Measurements from ENCODE around the gene SRC. TPM values are rescaled to one million over a fixed set of nuclear protein-coding genes. Genes with fewer than 3 reads are reported as not detected.

Gene SRC
- total RNA-seq, 1 donor from 2014 or later = 49.7 TPM

DNA sequence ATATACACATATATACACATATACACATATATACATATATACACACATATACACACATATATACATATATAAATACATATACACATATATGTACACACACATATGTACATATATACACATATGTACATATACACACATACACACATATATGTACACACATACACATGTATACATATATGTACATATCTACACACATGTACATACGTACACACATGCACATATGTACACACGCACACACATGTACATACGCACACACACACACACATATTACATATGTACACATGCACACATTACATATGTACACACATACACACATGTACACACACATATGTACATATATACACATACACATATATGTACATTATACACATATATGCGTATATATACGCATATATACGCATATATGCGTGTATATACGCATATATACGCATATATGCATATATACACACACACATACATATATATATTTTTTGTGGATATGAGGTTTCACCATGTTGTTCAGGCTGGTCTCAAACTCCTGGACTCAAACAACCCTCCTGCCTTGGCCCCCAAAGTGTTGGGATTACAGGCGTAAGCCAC, 27.2 kb downstream of the SRC start:
- H3K4me3 ChIP-seq (ENCODE audit: low read depth, low read length) = no peak overlapping the region
- TF ChIP-seq CTCF (IDR thresholded peaks at IDR 0.05; ENCODE audit: insufficient read depth, low read length, poor library complexity, severe bottlenecking) = no peak
- H3K27me3 ChIP-seq (ENCODE audit: control insufficient read depth, insufficient read depth, low read length) = no peaks in the 10 kb centered on the region
- no peak for DNase-seq (ENCODE audit: low read depth)
- H3K36me3 ChIP-seq (ENCODE audit: control insufficient read depth, insufficient read depth, low read length) = peaks cover 2% of the 10 kb centered on the region

DNA sequence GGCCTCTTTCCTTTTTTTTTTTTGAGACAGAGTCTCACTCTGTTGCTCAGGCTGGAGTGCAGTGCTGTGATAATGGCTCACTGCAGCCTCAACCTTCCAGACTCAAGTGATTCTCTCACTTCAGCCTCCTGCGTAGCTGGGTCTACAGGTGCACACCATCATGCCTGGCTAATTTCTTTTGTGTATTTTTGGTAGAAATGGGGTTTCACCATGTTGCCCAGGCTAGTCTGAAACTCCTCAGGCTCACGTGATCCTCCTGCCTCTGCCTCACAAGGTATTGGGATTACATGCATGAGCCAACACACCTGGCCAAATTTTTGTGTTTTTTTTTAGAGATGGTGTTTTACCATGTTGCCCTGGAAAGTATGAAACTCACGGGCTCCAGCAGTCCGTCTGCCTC, 29.3 kb downstream of the SRC start:
- peaks cover 2% of the 10 kb centered on the region for H3K36me3 ChIP-seq (ENCODE audit: control insufficient read depth, insufficient read depth, low read length)
- no peak for DNase-seq (ENCODE audit: low read depth)
- no peak overlapping the region for H3K4me3 ChIP-seq (ENCODE audit: low read depth, low read length)
- H3K27me3 ChIP-seq (ENCODE audit: control insufficient read depth, insufficient read depth, low read length) = no peaks in the 10 kb centered on the region
- no peak for TF ChIP-seq CTCF (IDR thresholded peaks at IDR 0.05; ENCODE audit: insufficient read depth, low read length, poor library complexity, severe bottlenecking)

- TF ChIP-seq CTCF (IDR thresholded peaks at IDR 0.05; ENCODE audit: insufficient read depth, low read length, poor library complexity, severe bottlenecking) = no peak
- Histone ChIP-seq H3K4me3 (ENCODE audit: low read depth, low read length) (no peak overlapping the region), H3K36me3 (ENCODE audit: control insufficient read depth, insufficient read depth, low read length) (peaks cover 2% of the 10 kb centered on the region), H3K27me3 (ENCODE audit: control insufficient read depth, insufficient read depth, low read length) (no peaks in the 10 kb centered on the region)
- no peak for DNase-seq (ENCODE audit: low read depth)
Measured at GRCh38 chr20:37376324-37376723, 30.4 kb downstream of the SRC start.

GRCh38 chr20:37376791-37377190, 30.9 kb downstream of the SRC start:
- DNase-seq (ENCODE audit: low read depth) = no peak
- TF ChIP-seq CTCF (IDR thresholded peaks at IDR 0.05; ENCODE audit: insufficient read depth, low read length, poor library complexity, severe bottlenecking) = no peak
- Histone ChIP-seq H3K36me3 (ENCODE audit: control insufficient read depth, insufficient read depth, low read length) (peaks cover 2% of the 10 kb centered on the region), H3K4me3 (ENCODE audit: low read depth, low read length) (no peak overlapping the region), H3K27me3 (ENCODE audit: control insufficient read depth, insufficient read depth, low read length) (no peaks in the 10 kb centered on the region)

DNA sequence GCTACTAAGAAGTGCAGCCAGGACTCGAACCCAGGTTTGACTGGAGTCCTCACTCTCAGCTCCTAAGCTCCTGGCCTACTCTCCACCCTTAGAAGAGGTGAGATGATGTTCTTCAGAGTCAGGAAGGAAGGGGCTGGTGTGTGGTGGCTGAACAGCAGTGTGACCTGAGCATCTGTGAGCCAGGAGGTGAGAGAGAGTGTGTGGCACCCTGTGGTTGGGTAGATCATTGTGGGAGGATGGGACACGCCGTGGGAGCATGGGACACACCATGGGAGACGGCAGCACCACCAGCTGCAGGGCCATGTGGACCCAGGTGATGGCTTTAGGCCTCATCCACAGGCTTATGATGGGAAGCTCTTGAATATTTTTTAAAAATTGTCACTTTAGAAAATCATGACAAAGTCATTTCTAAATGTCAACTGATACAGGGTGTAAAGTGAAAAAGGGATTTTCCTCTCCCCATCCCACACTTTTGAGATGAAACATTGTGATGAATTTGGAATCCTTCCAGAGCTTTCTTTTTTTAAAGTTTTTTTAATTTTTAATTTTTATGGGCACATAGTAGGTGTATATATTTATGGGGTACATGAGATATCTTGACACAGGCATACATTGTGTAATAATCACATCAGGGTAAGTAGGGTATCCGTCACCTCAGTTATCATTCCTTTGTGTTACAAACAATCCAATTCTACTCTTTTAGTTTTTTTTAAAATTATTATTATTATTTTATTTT, 31.6 kb downstream of the SRC start:
- Histone ChIP-seq H3K4me3 (ENCODE audit: low read depth, low read length) (no peak overlapping the region), H3K36me3 (ENCODE audit: control insufficient read depth, insufficient read depth, low read length) (peaks cover 2% of the 10 kb centered on the region), H3K27me3 (ENCODE audit: control insufficient read depth, insufficient read depth, low read length) (no peaks in the 10 kb centered on the region)
- DNase-seq (ENCODE audit: low read depth) = no peak
- TF ChIP-seq CTCF (IDR thresholded peaks at IDR 0.05; ENCODE audit: insufficient read depth, low read length, poor library complexity, severe bottlenecking) = no peak

DNA sequence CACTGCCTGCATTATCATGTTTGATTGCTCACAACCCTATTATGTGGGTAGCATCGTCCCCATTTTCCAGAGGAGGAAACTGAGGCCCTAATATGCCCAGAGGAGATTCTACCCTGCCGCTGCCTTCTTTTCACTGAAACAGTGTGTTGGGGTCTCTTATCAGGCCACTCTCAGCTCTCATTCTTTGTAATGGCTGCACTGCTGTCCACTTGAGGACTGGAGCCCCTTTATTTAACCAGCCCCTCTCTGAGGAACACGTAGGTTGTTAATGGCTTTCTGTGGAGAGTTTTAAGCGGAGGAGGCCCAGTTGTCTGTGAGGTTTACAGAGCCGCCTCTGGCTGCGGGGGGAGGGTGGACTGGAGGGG, 32.5 kb downstream of the SRC start:
- H3K36me3 ChIP-seq (ENCODE audit: control insufficient read depth, insufficient read depth, low read length) = peaks cover 2% of the 10 kb centered on the region
- no peak for TF ChIP-seq CTCF (IDR thresholded peaks at IDR 0.05; ENCODE audit: insufficient read depth, low read length, poor library complexity, severe bottlenecking)
- H3K27me3 ChIP-seq (ENCODE audit: control insufficient read depth, insufficient read depth, low read length) = no peaks in the 10 kb centered on the region
- DNase-seq (ENCODE audit: low read depth) = no peak
- H3K4me3 ChIP-seq (ENCODE audit: low read depth, low read length) = no peak overlapping the region

Data from kidney epithelial cell (primary cell).